ENCODE measurements around the gene JAK1. TPM values are rescaled to one million over a fixed set of nuclear protein-coding genes. Genes with fewer than 3 reads are reported as not detected.

The JAK1 gene
- total and polyA plus RNA-seq, 2 of the 8 experiments (the other 6 are each of a cell fraction or from before 2014, with no cell fraction given) = 7.8 to 24.5 TPM

DNA sequence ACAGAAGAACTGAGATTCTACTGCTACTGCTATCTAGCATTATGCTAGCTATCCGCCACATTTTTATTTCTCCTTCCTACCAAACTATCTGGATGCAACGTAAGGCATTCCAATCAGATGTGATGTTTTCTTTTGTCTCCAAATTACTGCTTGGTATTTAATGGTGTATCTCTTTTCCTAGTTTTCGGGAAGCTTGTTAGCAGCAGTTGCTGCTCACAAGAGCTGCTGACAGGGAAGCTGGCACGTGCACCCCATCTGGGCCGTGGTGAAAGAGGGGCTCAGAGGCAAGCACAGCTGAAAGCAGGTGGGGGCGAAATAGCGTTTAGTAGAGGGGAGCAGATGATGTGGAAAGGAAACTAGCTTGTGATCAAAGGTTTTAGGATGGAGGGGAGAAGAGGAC is 57.3 kb downstream of the JAK1 start (continued):
- TF ChIP-seq, protein P1, sequence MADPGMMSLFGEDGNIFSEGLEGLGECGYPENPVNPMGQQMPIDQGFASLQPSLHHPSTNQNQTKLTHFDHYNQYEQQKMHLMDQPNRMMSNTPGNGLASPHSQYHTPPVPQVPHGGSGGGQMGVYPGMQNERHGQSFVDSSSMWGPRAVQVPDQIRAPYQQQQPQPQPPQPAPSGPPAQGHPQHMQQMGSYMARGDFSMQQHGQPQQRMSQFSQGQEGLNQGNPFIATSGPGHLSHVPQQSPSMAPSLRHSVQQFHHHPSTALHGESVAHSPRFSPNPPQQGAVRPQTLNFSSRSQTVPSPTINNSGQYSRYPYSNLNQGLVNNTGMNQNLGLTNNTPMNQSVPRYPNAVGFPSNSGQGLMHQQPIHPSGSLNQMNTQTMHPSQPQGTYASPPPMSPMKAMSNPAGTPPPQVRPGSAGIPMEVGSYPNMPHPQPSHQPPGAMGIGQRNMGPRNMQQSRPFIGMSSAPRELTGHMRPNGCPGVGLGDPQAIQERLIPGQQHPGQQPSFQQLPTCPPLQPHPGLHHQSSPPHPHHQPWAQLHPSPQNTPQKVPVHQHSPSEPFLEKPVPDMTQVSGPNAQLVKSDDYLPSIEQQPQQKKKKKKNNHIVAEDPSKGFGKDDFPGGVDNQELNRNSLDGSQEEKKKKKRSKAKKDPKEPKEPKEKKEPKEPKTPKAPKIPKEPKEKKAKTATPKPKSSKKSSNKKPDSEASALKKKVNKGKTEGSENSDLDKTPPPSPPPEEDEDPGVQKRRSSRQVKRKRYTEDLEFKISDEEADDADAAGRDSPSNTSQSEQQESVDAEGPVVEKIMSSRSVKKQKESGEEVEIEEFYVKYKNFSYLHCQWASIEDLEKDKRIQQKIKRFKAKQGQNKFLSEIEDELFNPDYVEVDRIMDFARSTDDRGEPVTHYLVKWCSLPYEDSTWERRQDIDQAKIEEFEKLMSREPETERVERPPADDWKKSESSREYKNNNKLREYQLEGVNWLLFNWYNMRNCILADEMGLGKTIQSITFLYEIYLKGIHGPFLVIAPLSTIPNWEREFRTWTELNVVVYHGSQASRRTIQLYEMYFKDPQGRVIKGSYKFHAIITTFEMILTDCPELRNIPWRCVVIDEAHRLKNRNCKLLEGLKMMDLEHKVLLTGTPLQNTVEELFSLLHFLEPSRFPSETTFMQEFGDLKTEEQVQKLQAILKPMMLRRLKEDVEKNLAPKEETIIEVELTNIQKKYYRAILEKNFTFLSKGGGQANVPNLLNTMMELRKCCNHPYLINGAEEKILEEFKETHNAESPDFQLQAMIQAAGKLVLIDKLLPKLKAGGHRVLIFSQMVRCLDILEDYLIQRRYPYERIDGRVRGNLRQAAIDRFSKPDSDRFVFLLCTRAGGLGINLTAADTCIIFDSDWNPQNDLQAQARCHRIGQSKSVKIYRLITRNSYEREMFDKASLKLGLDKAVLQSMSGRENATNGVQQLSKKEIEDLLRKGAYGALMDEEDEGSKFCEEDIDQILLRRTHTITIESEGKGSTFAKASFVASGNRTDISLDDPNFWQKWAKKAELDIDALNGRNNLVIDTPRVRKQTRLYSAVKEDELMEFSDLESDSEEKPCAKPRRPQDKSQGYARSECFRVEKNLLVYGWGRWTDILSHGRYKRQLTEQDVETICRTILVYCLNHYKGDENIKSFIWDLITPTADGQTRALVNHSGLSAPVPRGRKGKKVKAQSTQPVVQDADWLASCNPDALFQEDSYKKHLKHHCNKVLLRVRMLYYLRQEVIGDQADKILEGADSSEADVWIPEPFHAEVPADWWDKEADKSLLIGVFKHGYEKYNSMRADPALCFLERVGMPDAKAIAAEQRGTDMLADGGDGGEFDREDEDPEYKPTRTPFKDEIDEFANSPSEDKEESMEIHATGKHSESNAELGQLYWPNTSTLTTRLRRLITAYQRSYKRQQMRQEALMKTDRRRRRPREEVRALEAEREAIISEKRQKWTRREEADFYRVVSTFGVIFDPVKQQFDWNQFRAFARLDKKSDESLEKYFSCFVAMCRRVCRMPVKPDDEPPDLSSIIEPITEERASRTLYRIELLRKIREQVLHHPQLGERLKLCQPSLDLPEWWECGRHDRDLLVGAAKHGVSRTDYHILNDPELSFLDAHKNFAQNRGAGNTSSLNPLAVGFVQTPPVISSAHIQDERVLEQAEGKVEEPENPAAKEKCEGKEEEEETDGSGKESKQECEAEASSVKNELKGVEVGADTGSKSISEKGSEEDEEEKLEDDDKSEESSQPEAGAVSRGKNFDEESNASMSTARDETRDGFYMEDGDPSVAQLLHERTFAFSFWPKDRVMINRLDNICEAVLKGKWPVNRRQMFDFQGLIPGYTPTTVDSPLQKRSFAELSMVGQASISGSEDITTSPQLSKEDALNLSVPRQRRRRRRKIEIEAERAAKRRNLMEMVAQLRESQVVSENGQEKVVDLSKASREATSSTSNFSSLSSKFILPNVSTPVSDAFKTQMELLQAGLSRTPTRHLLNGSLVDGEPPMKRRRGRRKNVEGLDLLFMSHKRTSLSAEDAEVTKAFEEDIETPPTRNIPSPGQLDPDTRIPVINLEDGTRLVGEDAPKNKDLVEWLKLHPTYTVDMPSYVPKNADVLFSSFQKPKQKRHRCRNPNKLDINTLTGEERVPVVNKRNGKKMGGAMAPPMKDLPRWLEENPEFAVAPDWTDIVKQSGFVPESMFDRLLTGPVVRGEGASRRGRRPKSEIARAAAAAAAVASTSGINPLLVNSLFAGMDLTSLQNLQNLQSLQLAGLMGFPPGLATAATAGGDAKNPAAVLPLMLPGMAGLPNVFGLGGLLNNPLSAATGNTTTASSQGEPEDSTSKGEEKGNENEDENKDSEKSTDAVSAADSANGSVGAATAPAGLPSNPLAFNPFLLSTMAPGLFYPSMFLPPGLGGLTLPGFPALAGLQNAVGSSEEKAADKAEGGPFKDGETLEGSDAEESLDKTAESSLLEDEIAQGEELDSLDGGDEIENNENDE (IDR thresholded peaks at IDR 0.05; ENCODE audit: insufficient replicate concordance, low read length) = no peak
- TF ChIP-seq RFX5 (IDR thresholded peaks at IDR 0.05; ENCODE audit: borderline replicate concordance, low read depth, low read length) (no peak), HDAC2 (IDR thresholded peaks at IDR 0.05; ENCODE audit: borderline replicate concordance in 1 of 2, low read depth in 2 of 2, low read length in 2 of 2) (no peak), TAF7 (optimal IDR thresholded peaks at IDR 0.05; ENCODE audit: borderline replicate concordance, low read depth, low read length) (no peak), GTF2F1 (IDR thresholded peaks at IDR 0.05; ENCODE audit: borderline replicate concordance, low read depth, low read length) (no peak), EGR1 (IDR thresholded peaks at IDR 0.05; ENCODE audit: borderline replicate concordance, low read depth, low read length) (no peak)

Measured in H1 (cell line).